K562 (cell line): ENCODE measurements around the gene COPG2. TPM values are rescaled to one million over a fixed set of nuclear protein-coding genes. Genes with fewer than 3 reads are reported as not detected.
A peak's percentile ranks its signal among the peaks of the same experiment; 100 is the strongest.

ENCODE experiments used
- BACH1 ChIP-seq: fragments of 200-800 bp; sonication (Bioruptor generic); IDR thresholded peaks from 2 replicates; pipeline ENCODE4 v1.6.1; 2016; ENCODE audit warnings: missing genetic modification characterization, missing compliant biosample characterization
- CTBP1 ChIP-seq: fragments of 450-650 bp; IDR thresholded peaks from 2 replicates; pipeline ENCODE4 v1.6.1; 2016; ENCODE audit warnings: borderline replicate concordance
- GMEB1 ChIP-seq: fragments of 250-450 bp; sonication (Bioruptor Pico); IDR thresholded peaks from 2 replicates; pipeline ENCODE4 v1.4.0; 2020; ENCODE audit warnings: mild to moderate bottlenecking
- HDAC8 ChIP-seq: fragments of 450-650 bp; IDR thresholded peaks from 2 replicates; pipeline ENCODE4 v1.6.1; 2016; ENCODE audit warnings: mild to moderate bottlenecking, missing genetic modification characterization, moderate library complexity, missing compliant biosample characterization
- HNRNPK ChIP-seq: fragments of 200-400 bp; formaldehyde crosslinking; IDR thresholded peaks from one replicate; pipeline ENCODE4 v1.6.1; 2018; ENCODE audit warnings: mild to moderate bottlenecking, low read depth, low read length; ENCODE audit not compliant: poor library complexity, severe bottlenecking
- IRF9 ChIP-seq: fragments of 450-650 bp; IDR thresholded peaks from 2 replicates; pipeline ENCODE4 v1.6.1; 2016; ENCODE audit warnings: missing biosample characterization, missing genetic modification characterization
- POLR2AphosphoS5 ChIP-seq: IDR thresholded peaks from 2 replicates; pipeline ENCODE4 v1.6.1; 2011; ENCODE audit warnings: mild to moderate bottlenecking, low read depth, low read length, moderate library complexity; ENCODE audit not compliant: control insufficient read depth, insufficient read depth
- RFX1 ChIP-seq: fragments of 450-650 bp; IDR thresholded peaks from 2 replicates; pipeline ENCODE4 v1.6.1; 2016; ENCODE audit warnings: mild to moderate bottlenecking, moderate library complexity
- ZBTB40 ChIP-seq, 2 experiments: fragments of 450-650 bp in 1 of 2; sonication (generic) in 1 of 2; formaldehyde crosslinking in 1 of 2; IDR thresholded peaks; 2 replicates each; pipeline versions ENCODE4 v1.7.1 to v1.9.0; 2016 to 2022; ENCODE audit warnings: inconsistent platforms in 1 of 2, mild to moderate bottlenecking in 1 of 2, missing genetic modification reagents in 1 of 2
- ZNF395 ChIP-seq: fragments of 200-800 bp; sonication (Bioruptor generic); IDR thresholded peaks from 2 replicates; pipeline ENCODE4 v1.6.1; 2017; ENCODE audit warnings: missing genetic modification characterization, missing compliant biosample characterization
- polyA plus RNA-seq, 8 experiments: library from polyadenylated mRNA; depleted of rRNA in 4 of 8; stranded (reverse) in 5 of 8; unstranded in 3 of 8; fragments of >200 nt; fragmentation: Nextera tagmentation in 2 of 8; fragmentation: Illumina TruSeq in 1 of 8; extraction: Ambion mirVana in 2 of 8; extraction: Trizol in 1 of 8; gene quantifications; 2 replicates each; pipeline versions ENCODE4 v1.2.1 to v1.2.3, GENCODE V29; 2011 to 2014; ENCODE audit warnings: inconsistent platforms in 1 of 8, missing spikeins in 1 of 8
- total RNA-seq, 7 experiments: library from RNA; depleted of rRNA in 6 of 7; stranded (reverse); fragments of >200 nt in 6 of 7; fragmentation: Illumina TruSeq in 2 of 7; extraction: Trizol in 2 of 7; gene quantifications; 2 replicates each; pipeline versions ENCODE4 v1.2.1 to v1.2.3, GENCODE V29; 2011 to 2021; ENCODE audit warnings: low replicate concordance in 1 of 7

COPG2 gene
- total and polyA plus RNA-seq, 9 of the 15 experiments (the other 6 are each of a cell fraction or from before 2014, with no cell fraction given): 6.6 to 104 (median 32.5) TPM

GRCh38 chr7:130668258-130669084 lies at the start of gene COPG2 (continued):
- peak; percentile 89 for TF ChIP-seq ZBTB40 (IDR thresholded peaks at IDR 0.05)
- TF ChIP-seq ZBTB40 (CRISPR knock-in tag; IDR thresholded peaks at IDR 0.05): no peak
- TF ChIP-seq IRF9 (tag): no peak
- TF ChIP-seq HDAC8: no peak
- TF ChIP-seq CTBP1: peak; percentile 60
- TF ChIP-seq RFX1: no peak
- peak; percentile 87; the same call in 1 of the 2 replicates for TF ChIP-seq POLR2AphosphoS5
- peak; percentile 68 for TF ChIP-seq GMEB1 (CRISPR knock-in tag)
- no peak for TF ChIP-seq BACH1
- TF ChIP-seq ZNF395: 0 out of 2 replicates have a peak, but pooled peaks have one; percentile 26
- no peak for TF ChIP-seq HNRNPK
